GM19438 (cell line): ENCODE measurements around the gene DIAPH3.
"Not testable (repeated sequence)": the region's sequence is repeated elsewhere in the genome, so short reads cannot be mapped to it uniquely, and the experiment has no call there.

Experiments used
- ATAC-seq: cut with Tn5 transposase; IDR thresholded peaks from one replicate; pipeline ENCODE4 v1.9.1; 2021; ENCODE audit warnings: low read depth; ENCODE audit not compliant: unreplicated experiment

DIAPH3 gene

GRCh38 chr13:60099631-60100420, 63.9 kb downstream of the DIAPH3 start:
- ATAC-seq = no peak

DNA sequence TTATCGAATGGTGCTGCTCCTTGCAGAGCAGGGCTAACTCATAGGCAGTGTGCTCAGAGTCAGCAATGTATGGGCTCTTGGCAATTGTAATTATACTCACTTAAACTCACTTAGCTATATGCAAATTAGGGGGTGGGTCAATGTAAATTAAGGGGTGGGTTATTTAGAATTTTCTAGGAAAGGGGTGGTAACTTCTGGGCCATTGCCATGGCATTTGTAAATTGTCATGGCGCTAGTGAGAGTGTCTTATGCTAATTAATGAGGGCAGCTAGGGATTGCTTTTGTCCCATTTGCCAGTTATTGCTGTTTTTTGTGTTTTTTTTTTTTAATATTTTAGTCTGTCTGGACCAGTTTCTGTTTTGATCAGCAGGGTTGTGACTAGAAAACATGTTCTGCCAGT, 68.4 kb downstream of the DIAPH3 start:
- ATAC-seq = no peak

DNA sequence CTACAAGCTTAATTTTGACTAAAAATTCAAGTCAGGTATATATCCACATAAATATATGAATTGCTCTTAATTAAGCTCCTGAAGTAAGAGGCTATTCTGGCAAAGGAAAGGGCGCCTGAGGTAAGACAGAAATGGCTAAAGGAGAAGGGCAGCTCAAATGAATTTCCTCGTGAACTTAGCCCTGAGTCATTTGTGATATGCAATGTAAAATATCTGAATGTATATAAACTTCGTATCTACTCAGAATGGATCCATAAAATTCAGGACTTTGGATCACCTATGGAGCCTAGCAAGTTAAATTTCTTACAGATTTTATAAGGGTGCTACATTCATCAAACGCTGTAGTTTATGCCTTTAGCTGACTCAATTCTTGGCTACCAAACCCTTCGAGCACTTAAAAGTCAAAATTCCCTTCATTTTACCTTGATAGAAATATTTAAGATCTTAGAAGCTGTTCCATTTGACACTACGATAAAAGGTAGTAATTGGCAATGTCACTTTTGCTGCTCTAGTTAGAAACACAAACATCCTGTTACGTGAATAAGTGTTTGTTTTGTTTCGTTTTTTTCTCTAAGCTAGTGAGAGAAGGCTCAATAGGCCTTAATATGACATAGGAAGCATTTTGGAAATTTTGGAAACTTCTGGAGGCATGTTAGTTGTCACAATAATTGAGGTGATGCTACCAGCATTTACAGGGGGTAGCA, 69.2 kb downstream of the DIAPH3 start:
- no peak for ATAC-seq

GRCh38 chr13:60093425-60094019, 70.2 kb downstream of the DIAPH3 start:
- ATAC-seq = no peak

DNA sequence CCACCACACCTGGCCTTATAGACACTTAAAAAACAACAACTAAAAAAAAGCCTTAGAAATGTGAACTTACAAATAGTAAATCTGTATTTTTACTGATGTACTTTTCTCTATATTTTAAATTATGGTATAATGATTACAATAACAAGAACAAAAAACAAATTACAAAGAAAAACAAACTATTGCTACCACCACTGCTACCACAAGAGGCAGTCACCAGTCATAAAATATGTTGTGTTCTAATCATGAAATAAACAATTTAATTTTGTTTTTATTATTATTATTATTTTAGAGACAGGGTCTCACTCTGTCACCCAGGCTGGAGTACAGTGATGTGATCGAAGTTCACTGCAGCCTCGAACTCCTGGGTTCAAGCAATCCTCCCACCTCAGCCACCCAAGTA, 72.2 kb downstream of the DIAPH3 start:
- no peak for ATAC-seq

DNA sequence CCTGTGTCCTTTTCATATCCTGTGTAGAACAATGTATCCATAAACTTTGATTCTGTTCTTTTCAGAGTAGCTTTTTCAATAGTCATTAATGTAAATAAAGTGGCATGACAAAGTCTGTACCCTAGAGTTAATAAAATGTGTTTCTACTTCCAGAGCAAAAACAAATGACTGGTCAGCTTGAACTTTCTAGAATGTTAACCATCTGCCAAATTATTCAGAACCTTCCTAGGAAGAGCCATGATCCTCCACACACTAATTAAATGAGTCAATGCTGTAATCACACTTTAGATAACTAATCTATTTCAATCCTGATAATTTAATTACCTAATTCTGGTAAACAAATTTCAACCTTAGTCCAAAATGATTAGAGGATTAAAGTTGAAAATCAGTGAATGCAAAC, 73.2 kb downstream of the DIAPH3 start:
- ATAC-seq = no peak

DNA sequence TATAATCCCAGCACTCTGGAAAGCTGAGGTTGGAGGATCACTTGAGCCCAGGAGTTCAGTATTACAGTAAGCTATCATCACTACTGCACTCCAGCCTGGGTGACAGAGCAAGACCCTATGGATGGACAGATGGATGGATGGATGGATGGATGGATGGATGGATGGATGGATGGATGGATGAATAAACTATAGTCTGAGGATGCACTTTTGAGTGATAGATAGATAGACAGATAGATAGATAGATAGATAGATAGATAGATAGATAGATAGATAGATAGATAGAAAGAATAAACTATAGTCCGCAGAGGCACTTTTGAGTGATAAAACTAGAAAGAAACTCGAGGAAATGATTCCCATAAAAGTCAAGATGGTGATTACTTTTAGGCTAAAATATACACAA, 79.9 kb downstream of the DIAPH3 start:
- ATAC-seq = not testable (repeated sequence)

DNA sequence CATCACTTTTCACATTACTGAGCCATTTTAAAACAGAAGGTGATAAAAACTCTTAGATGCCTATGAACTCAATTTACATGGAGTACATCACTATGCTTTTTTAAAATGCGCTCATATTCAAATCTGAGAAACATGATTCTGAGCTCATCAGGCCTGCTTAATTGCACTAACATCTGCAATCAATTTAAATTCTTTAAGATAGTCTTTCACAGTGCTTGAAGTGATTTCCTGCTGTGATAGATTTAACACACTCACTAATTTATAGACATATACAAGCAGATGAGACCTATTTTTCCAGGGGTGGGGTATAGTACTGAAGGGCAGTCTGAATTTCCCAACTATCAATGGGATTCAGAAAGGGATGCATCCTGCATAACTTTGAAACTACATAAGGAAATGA, 82.9 kb downstream of the DIAPH3 start:
- no peak for ATAC-seq

GRCh38 chr13:60078226-60078625, 85.5 kb downstream of the DIAPH3 start:
- ATAC-seq = no peak

GRCh38 chr13:60075850-60076249, 87.9 kb downstream of the DIAPH3 start:
- no peak for ATAC-seq

DNA sequence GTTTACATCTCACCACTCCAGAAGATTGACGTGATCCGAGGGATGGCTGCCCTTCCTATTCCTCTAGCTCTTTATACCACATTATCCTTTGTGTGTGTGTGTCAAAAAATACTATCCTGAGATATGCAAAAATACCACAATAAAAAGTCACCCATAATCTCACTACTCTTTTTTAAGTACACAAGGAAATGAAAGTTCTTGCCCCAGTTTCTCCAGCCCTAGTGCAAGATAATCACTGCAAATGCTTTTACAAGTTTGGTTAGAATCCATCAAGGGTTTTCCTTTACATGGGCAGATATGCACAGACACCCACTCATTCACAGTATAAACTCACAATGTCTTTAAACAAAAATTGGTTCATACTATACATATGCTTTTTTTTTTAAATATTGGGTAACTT, 89.3 kb downstream of the DIAPH3 start:
- no peak for ATAC-seq

GRCh38 chr13:60066226-60066625, 97.5 kb downstream of the DIAPH3 start:
- ATAC-seq = no peak

- ATAC-seq = no peak
Measured at GRCh38 chr13:60062502-60062901, 101.2 kb downstream of the DIAPH3 start.

GRCh38 chr13:60061737-60062136, 102.0 kb downstream of the DIAPH3 start:
- ATAC-seq = no peak

GRCh38 chr13:60051754-60052285, 111.9 kb downstream of the DIAPH3 start:
- ATAC-seq = no peak

DNA sequence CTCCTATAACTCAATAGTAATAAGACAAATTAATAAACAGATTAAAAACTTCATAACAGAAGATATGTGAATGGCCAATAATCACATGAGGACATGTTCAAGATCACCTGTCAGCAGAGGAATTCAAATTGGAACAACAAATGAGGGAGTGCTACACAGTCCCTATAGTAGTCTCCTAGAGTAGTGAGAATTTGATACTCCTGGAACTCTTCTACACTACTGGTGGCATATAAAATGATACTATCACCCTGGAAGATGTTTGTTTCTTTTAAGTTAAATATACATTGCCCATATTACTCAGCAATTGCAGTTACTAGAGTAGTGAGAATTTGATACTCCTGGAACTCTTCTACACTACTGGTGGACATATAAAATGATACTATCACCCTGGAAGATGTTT, 115.4 kb downstream of the DIAPH3 start:
- not testable (repeated sequence) for ATAC-seq

DNA sequence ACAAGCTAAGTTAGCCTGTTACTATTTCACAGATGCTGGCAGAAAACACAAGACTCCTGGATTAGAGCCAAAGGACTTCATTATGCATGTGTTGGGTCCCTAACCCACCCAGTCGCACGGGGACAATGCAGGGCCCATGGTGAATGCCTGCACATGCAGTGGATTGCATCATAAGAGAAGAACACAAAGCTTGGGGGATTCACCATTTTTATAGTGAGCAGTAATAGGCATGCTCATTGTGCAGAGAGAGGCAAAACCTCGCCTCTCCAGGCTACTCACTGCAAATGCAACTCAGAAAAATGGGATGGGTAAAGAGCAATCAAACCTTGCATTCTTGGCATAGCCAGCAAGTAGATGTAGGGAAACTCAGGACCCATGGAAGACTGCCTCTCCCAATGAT, 115.8 kb downstream of the DIAPH3 start:
- no peak for ATAC-seq

- ATAC-seq = no peak
Measured at GRCh38 chr13:60044321-60044720, 119.4 kb downstream of the DIAPH3 start.

DNA sequence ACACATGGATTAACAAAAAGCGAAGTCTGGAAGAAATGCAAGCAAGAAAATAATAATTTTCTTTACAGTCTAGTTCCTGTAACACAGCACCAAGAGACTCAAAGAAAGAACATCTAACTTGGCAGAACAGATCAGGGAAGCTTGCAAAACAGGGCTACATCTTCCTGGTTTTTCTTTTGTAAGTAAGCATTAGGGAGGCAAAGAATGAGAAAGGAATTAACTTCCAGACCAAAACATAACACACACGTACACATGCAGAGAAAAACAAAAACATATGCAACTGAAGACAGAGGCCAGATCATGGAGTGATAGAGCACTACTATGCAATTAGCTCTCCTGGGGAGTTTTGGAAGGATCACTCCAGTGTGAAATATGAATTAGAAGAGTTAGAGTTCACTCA, 120.5 kb downstream of the DIAPH3 start:
- ATAC-seq = no peak

- ATAC-seq = not testable (repeated sequence)
Measured at GRCh38 chr13:60040668-60041067, 123.1 kb downstream of the DIAPH3 start.

DNA sequence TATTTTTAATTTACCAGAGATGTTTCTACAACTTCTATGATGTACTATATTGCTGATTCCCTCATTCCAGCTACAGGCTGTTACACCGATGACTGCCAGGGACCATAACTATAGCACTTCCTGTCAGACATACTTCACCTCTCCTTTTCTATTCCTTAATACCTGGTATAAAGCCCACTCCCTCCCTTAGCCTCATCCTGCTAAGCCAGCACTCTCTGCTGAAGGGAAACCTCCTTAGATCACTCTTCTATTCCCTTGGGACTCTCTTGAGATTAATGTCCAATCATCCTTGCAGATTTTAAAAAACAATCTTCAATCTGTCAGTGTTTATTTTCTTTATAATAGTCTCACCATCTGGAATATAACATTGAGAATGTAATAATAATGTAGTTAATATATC, 127.9 kb downstream of the DIAPH3 start:
- no peak for ATAC-seq
